Parathyroid adenoma (tissue), 2 donors: ENCODE results near the gene MFSD6.
A peak's percentile ranks its signal among the peaks of the same experiment; 100 is the strongest.

Source experiments
- H2AFZ ChIP-seq: fragments of 300-600 bp; sonication (generic); one replicate; pipeline ENCODE4 v1.7.0; 2017; ENCODE audit warnings: antibody characterized with exemption, mild to moderate bottlenecking
- H3K27ac ChIP-seq: fragments of 300-600 bp; sonication (generic); one replicate; pipeline ENCODE4 v1.7.0; 2017
- H3K27me3 ChIP-seq: fragments of 300-600 bp; sonication (generic); one replicate; pipeline ENCODE4 v1.7.0; 2017; ENCODE audit warnings: low read length; ENCODE audit not compliant: control insufficient read depth, insufficient read depth
- H3K36me3 ChIP-seq: fragments of 300-600 bp; sonication (generic); one replicate; pipeline ENCODE4 v1.7.0; 2017; ENCODE audit warnings: low read length; ENCODE audit not compliant: control insufficient read depth, insufficient read depth
- H3K4me1 ChIP-seq: fragments of 300-600 bp; sonication (generic); one replicate; pipeline ENCODE4 v1.7.0; 2017; ENCODE audit warnings: control low read depth
- H3K4me2 ChIP-seq: fragments of 300-600 bp; sonication (generic); one replicate; pipeline ENCODE4 v1.7.0; 2017; ENCODE audit warnings: low read length
- H3K4me3 ChIP-seq: fragments of 300-600 bp; sonication (generic); one replicate; pipeline ENCODE4 v1.7.0; 2017; ENCODE audit warnings: low read depth, low read length
- H3K79me2 ChIP-seq: fragments of 300-600 bp; sonication (generic); one replicate; pipeline ENCODE4 v1.7.0; 2017; ENCODE audit warnings: control low read depth
- H3K9ac ChIP-seq: fragments of 300-600 bp; sonication (generic); one replicate; pipeline ENCODE4 v1.7.0; 2017; ENCODE audit warnings: mild to moderate bottlenecking
- H3K9me3 ChIP-seq: fragments of 300-600 bp; sonication (generic); one replicate; pipeline ENCODE4 v1.7.0; 2017; ENCODE audit warnings: low read length; ENCODE audit not compliant: control insufficient read depth
- CTCF ChIP-seq: fragments of 300-600 bp; sonication (generic); IDR thresholded peaks from one replicate; pipeline ENCODE4 v1.7.0; 2017; ENCODE audit warnings: antibody characterized with exemption, mild to moderate bottlenecking
- donor health status: primary hyperparathyroidism.

The MFSD6 gene

GRCh38 chr2:190405070-190405469 lies 3.1 kb upstream of the MFSD6 start:
- no peak overlapping the region for H3K27ac ChIP-seq
- TF ChIP-seq CTCF: no peak
- H3K4me1 ChIP-seq: peaks cover 13% of the 10 kb centered on the region
- no peak overlapping the region for H3K4me3 ChIP-seq
- H2AFZ ChIP-seq: no peak overlapping the region
- H3K36me3 ChIP-seq: no peaks in the 10 kb centered on the region
- peaks cover 9% of the 10 kb centered on the region for H3K79me2 ChIP-seq
- H3K27me3 ChIP-seq: no peaks in the 10 kb centered on the region
- no peaks in the 10 kb centered on the region for H3K9me3 ChIP-seq
- H3K9ac ChIP-seq: no peak overlapping the region
- H3K4me2 ChIP-seq: no peak overlapping the region

GRCh38 chr2:190405995-190406394 lies 2.2 kb upstream of the MFSD6 start:
- Histone ChIP-seq H3K4me2 (no peak overlapping the region), H3K79me2 (peaks cover 15% of the 10 kb centered on the region), H3K36me3 (no peaks in the 10 kb centered on the region), H2AFZ (no peak overlapping the region), H3K4me1 (peaks cover 13% of the 10 kb centered on the region), H3K4me3 (no peak overlapping the region), H3K9me3 (no peaks in the 10 kb centered on the region), H3K27me3 (no peaks in the 10 kb centered on the region), H3K27ac (no peak overlapping the region), H3K9ac (no peak overlapping the region)
- no peak for TF ChIP-seq CTCF

GRCh38 chr2:190406805-190407204 lies 1.4 kb upstream of the MFSD6 start:
- Histone ChIP-seq H2AFZ (peak overlapping the region; percentile 98), H3K36me3 (no peaks in the 10 kb centered on the region), H3K27ac (peak overlapping the region; percentile 86), H3K4me2 (no peak overlapping the region), H3K4me1 (peaks cover 13% of the 10 kb centered on the region), H3K9ac (no peak overlapping the region), H3K4me3 (no peak overlapping the region), H3K79me2 (peaks cover 20% of the 10 kb centered on the region), H3K9me3 (no peaks in the 10 kb centered on the region), H3K27me3 (no peaks in the 10 kb centered on the region)
- TF ChIP-seq CTCF: no peak

- no peaks in the 10 kb centered on the region for H3K27me3 ChIP-seq
- peaks cover 13% of the 10 kb centered on the region for H3K4me1 ChIP-seq
- peak overlapping the region; percentile 79 for H3K9ac ChIP-seq
- H3K79me2 ChIP-seq: peaks cover 21% of the 10 kb centered on the region
- H3K4me2 ChIP-seq: peak overlapping the region; percentile 92
- peak overlapping the region; percentile 63 for H3K4me3 ChIP-seq
- H3K27ac ChIP-seq: peak overlapping the region; percentile 86
- no peaks in the 10 kb centered on the region for H3K36me3 ChIP-seq
- H3K9me3 ChIP-seq: no peaks in the 10 kb centered on the region
- peak overlapping the region; percentile 98 for H2AFZ ChIP-seq
- no peak for TF ChIP-seq CTCF
Observed at GRCh38 chr2:190407246-190407661, 901 bp upstream of the MFSD6 start.

- H3K4me3 ChIP-seq: peak overlapping the region; percentile 86
- H2AFZ ChIP-seq: peak overlapping the region; percentile 84
- no peaks in the 10 kb centered on the region for H3K27me3 ChIP-seq
- H3K4me1 ChIP-seq: peaks cover 13% of the 10 kb centered on the region
- TF ChIP-seq CTCF: no peak
- peak overlapping the region; percentile 51 for H3K9ac ChIP-seq
- no peaks in the 10 kb centered on the region for H3K9me3 ChIP-seq
- H3K4me2 ChIP-seq: peak overlapping the region; percentile 92
- H3K36me3 ChIP-seq: no peaks in the 10 kb centered on the region
- peaks cover 27% of the 10 kb centered on the region for H3K79me2 ChIP-seq
- peak overlapping the region; percentile 86 for H3K27ac ChIP-seq
Observed at GRCh38 chr2:190408538-190409271, 550 bp downstream of the MFSD6 start.
